ENCODE results near the gene EYA2. TPM values are rescaled to one million over a fixed set of nuclear protein-coding genes. Genes with fewer than 3 reads are reported as not detected.

EYA2 gene
- total RNA-seq, 1 donor from 2014 or later: 94.1 TPM

DNA sequence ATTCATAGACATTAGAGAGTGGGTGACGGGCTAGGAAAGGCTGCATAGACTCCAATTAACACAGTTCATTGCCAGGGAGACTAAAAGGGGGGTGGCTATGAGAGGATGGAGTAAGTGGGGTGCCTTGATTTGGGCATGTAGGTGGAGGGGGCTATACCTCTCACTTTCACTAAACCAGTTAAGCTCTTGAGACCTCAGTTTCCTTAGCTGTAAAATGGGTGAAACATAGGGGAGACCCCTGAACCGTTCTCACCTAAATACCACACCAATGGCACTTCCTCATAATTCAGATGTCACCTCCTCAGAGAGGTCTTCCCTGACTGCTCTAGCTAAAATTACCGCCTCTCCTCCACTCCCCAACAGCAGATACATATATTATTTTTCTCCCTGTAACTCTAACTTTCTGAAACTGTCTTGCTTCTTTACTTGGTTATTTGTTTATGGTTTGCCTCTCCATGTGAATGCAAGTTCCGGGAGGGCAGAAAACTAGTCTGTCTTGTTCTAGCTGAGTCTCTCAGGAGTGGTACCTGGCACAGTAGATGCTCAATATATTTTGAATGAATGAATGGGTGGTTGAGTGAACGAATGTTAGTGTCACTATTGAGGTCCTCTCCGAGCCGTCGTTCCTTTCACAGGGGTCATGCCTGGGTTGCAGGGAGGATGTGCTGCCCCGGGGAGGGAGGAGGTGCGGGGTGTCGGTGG, 615 bp upstream of the EYA2 start:
- H3K27ac Mint-ChIP-seq (ENCODE audit: unreplicated experiment): peak overlapping the region; percentile 81
- peaks cover 11% of the 10 kb centered on the region for H3K9me3 Mint-ChIP-seq (ENCODE audit: unreplicated experiment)
- TF ChIP-seq, protein P1, sequence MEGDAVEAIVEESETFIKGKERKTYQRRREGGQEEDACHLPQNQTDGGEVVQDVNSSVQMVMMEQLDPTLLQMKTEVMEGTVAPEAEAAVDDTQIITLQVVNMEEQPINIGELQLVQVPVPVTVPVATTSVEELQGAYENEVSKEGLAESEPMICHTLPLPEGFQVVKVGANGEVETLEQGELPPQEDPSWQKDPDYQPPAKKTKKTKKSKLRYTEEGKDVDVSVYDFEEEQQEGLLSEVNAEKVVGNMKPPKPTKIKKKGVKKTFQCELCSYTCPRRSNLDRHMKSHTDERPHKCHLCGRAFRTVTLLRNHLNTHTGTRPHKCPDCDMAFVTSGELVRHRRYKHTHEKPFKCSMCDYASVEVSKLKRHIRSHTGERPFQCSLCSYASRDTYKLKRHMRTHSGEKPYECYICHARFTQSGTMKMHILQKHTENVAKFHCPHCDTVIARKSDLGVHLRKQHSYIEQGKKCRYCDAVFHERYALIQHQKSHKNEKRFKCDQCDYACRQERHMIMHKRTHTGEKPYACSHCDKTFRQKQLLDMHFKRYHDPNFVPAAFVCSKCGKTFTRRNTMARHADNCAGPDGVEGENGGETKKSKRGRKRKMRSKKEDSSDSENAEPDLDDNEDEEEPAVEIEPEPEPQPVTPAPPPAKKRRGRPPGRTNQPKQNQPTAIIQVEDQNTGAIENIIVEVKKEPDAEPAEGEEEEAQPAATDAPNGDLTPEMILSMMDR (IDR thresholded peaks at IDR 0.05; ENCODE audit: partially characterized antibody, unreplicated experiment): no peak
- DNase-seq: no peak
- H3K4me1 Mint-ChIP-seq (ENCODE audit: low read depth, unreplicated experiment): peaks cover 34% of the 10 kb centered on the region
- H3K4me3 Mint-ChIP-seq (ENCODE audit: unreplicated experiment): peak overlapping the region; percentile 89
- peaks cover 5% of the 10 kb centered on the region for H3K36me3 Mint-ChIP-seq (ENCODE audit: unreplicated experiment)
- H3K27me3 Mint-ChIP-seq (ENCODE audit: unreplicated experiment): peaks cover 2% of the 10 kb centered on the region

DNA sequence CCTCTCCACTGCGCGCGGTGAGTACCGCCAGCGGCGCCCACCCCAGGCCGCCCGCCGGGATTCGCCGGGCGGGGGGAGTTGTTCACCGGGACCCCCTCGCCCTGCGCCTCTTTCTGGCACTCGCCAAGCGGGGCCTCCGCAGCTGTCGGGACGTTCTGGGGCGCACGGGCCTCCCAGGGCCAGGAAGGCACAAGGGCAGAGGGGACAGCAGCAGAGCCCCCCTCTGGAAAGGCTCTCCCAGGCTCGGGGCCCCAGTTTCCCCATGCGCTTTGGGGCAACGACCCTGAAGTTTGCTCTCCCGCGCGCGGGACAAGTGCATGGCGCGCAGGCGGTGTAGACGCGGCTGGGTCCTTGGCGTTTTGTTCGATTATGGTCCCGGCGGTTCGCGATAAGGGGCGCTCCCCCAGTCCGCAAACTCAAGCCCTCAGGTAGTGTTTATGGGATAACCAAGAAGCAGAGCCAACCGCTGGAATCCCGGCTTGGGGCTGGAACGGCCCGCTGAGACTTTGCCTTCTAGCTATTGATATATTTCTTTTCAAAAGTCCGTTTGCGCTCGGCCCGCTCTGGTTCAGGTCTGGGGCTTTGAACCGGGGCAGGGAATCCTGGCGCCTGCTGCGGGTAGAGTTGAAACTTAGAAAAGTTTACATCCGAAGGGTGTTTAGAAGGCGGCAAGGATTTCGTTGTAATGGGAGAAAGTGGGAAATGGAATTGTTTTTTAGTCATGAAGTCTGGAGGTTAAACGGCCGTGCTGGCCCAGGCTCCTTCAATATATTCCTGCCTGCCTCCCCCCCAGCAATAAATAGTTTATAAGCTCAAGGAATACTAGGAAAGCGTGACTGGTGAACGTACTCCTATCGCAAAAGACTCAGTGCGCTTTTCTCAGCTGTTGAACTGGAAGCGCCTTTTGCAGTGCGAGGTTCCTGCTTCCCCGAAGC, 595 bp downstream of the EYA2 start:
- Mint-ChIP-seq H3K9me3 (ENCODE audit: unreplicated experiment) (peaks cover 11% of the 10 kb centered on the region), H3K27ac (ENCODE audit: unreplicated experiment) (peak overlapping the region; percentile 89), H3K27me3 (ENCODE audit: unreplicated experiment) (peaks cover 2% of the 10 kb centered on the region), H3K4me3 (ENCODE audit: unreplicated experiment) (peak overlapping the region; percentile 98), H3K36me3 (ENCODE audit: unreplicated experiment) (peaks cover 5% of the 10 kb centered on the region), H3K4me1 (ENCODE audit: low read depth, unreplicated experiment) (peaks cover 42% of the 10 kb centered on the region)
- TF ChIP-seq, protein P1 (IDR thresholded peaks at IDR 0.05; ENCODE audit: partially characterized antibody, unreplicated experiment): no peak
- peak; percentile 49 for DNase-seq

DNA sequence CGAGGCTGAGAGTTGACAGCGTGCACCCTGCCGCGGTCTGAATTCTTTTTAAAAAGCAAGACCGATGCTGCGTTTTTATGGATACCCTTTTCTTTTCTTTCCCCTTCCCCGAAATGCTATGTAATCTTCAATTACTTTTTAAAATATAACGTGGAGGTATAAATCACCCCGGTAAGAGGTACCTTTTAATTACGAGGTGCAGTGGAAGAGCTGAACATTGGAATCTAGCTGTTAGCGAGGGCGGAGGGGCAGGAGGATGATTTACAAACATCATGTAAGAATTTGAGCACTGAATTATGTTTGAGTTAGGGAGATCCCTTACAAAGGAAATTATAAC, 1.2 kb downstream of the EYA2 start:
- peak overlapping the region; percentile 98 for H3K4me3 Mint-ChIP-seq (ENCODE audit: unreplicated experiment)
- peaks cover 2% of the 10 kb centered on the region for H3K27me3 Mint-ChIP-seq (ENCODE audit: unreplicated experiment)
- peaks cover 6% of the 10 kb centered on the region for H3K9me3 Mint-ChIP-seq (ENCODE audit: unreplicated experiment)
- H3K4me1 Mint-ChIP-seq (ENCODE audit: low read depth, unreplicated experiment): peaks cover 43% of the 10 kb centered on the region
- H3K36me3 Mint-ChIP-seq (ENCODE audit: unreplicated experiment): peaks cover 1% of the 10 kb centered on the region
- TF ChIP-seq, protein P1 (IDR thresholded peaks at IDR 0.05; ENCODE audit: partially characterized antibody, unreplicated experiment): no peak
- H3K27ac Mint-ChIP-seq (ENCODE audit: unreplicated experiment): peak overlapping the region; percentile 89
- no peak for DNase-seq

DNA sequence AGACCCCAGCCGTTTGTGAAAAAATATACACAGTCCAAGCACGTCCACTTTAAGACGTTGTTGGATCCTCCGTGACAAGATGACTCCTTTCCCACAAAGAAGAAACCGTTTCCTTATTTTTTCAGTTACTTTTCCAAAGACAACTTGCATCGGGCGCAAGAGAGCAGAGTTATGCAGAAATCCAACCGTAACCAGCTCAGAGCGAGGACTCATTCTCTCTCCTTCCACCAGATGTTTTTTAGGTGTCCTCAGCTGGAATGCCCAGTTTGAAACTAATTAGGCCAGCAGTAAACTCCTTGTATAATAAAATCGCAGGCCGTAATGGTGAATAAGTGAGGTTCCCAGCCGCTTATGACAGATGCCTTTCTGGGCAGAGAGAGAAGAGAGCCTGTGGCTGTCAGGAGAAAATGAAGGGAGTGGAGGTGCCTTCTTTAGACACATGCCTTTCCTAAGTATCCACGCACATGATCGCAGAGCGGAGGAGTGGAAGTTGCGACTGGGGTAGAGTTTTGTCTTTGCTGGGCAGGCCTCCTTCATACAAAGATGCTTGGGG, 2.8 kb downstream of the EYA2 start:
- H3K36me3 Mint-ChIP-seq (ENCODE audit: unreplicated experiment): no peaks in the 10 kb centered on the region
- H3K27ac Mint-ChIP-seq (ENCODE audit: unreplicated experiment): peak overlapping the region; percentile 60
- H3K9me3 Mint-ChIP-seq (ENCODE audit: unreplicated experiment): peaks cover 5% of the 10 kb centered on the region
- no peak for DNase-seq
- peaks cover 2% of the 10 kb centered on the region for H3K27me3 Mint-ChIP-seq (ENCODE audit: unreplicated experiment)
- peaks cover 51% of the 10 kb centered on the region for H3K4me1 Mint-ChIP-seq (ENCODE audit: low read depth, unreplicated experiment)
- TF ChIP-seq, protein P1 (IDR thresholded peaks at IDR 0.05; ENCODE audit: partially characterized antibody, unreplicated experiment): no peak
- H3K4me3 Mint-ChIP-seq (ENCODE audit: unreplicated experiment): peak overlapping the region; percentile 87

Data from glutamatergic neuron (in vitro differentiated cells).